Colonic mucosa (tissue), 4 donors: Measurements from ENCODE around the gene TAF5L. TPM values are rescaled to one million over a fixed set of nuclear protein-coding genes. Genes with fewer than 3 reads are reported as not detected.

ENCODE experiments used
- DNase-seq: peaks from one replicate; pipeline ENCODE4 v3.0.0-alpha.2; 2020
- H3K27ac ChIP-seq: fragments of 200-600 bp; one replicate; pipeline ENCODE4 v1.8.0; 2021
- H3K27me3 ChIP-seq: fragments of 200-600 bp; one replicate; pipeline ENCODE4 v1.8.0; 2021
- H3K36me3 ChIP-seq: fragments of 200-600 bp; one replicate; pipeline ENCODE4 v1.8.0; 2021
- H3K4me1 ChIP-seq: fragments of 200-600 bp; one replicate; pipeline ENCODE4 v1.8.0; 2021; ENCODE audit warnings: mild to moderate bottlenecking
- H3K4me3 ChIP-seq: fragments of 200-600 bp; one replicate; pipeline ENCODE4 v1.8.0; 2021
- H3K9ac ChIP-seq, 2 donors: one replicate each; pipeline ENCODE4 v1.7.0; 2013; ENCODE audit warnings: control low read depth in 2 of 2, low read depth in 2 of 2, low read length in 2 of 2
- H3K9me3 ChIP-seq: fragments of 200-600 bp; one replicate; pipeline ENCODE4 v1.8.0; 2021
- intact Hi-C: fragments of 100-400 bp; cut with DNase I; formaldehyde crosslinking; loops from one replicate; pipeline ENCODE4 v1.14.1; 2022
- total RNA-seq, 2 donors: library from RNA; stranded (reverse); fragmentation: NEBNext Ultra II Directional in 1 of 2; extraction: Animal tissue kit (Norgen Biotek cat#: 25700) in 1 of 2; gene quantifications; one replicate each; pipeline ENCODE4 v1.2.1, GENCODE V29; 2021
- TF ChIP-seq, protein P1 (sequence below): fragments of 200-600 bp; IDR thresholded peaks from one replicate; pipeline ENCODE4 v1.8.0; 2022; ENCODE audit warnings: antibody characterized with exemption, mild to moderate bottlenecking
- donor health status: healthy.
- donor health status: DM: no; HTN: no; CAD: no.
- donor health status: DM: no; HTN: no; CAD: no.

TAF5L gene
- total RNA-seq, 2 donors from 2014 or later, result 20.9 to 24.3 TPM

- H3K4me1 ChIP-seq, result peaks cover 6% of the 10 kb centered on the region
- H3K27ac ChIP-seq, result peak within 1 kb of the TSS; percentile 93
- H3K9me3 ChIP-seq, result no peaks in the 10 kb centered on the region
- intact Hi-C loops, result loop anchor here (10.0 kb wide), 1 partner anchor 746 kb away; no protein-coding TSS in a partner anchor
- H3K36me3 ChIP-seq, result no peaks in the 10 kb centered on the region
- TF ChIP-seq, protein P1, sequence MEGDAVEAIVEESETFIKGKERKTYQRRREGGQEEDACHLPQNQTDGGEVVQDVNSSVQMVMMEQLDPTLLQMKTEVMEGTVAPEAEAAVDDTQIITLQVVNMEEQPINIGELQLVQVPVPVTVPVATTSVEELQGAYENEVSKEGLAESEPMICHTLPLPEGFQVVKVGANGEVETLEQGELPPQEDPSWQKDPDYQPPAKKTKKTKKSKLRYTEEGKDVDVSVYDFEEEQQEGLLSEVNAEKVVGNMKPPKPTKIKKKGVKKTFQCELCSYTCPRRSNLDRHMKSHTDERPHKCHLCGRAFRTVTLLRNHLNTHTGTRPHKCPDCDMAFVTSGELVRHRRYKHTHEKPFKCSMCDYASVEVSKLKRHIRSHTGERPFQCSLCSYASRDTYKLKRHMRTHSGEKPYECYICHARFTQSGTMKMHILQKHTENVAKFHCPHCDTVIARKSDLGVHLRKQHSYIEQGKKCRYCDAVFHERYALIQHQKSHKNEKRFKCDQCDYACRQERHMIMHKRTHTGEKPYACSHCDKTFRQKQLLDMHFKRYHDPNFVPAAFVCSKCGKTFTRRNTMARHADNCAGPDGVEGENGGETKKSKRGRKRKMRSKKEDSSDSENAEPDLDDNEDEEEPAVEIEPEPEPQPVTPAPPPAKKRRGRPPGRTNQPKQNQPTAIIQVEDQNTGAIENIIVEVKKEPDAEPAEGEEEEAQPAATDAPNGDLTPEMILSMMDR, result peak; percentile 71
- peak within 1 kb of the TSS; percentile 85 for H3K4me3 ChIP-seq
- peak within 1 kb of the TSS; percentile 85 to 90 for H3K9ac ChIP-seq
- peak; percentile 97 for DNase-seq
- H3K27me3 ChIP-seq, result no peaks in the 10 kb centered on the region
Observed at GRCh38 chr1:229558460-229559335, 67.2 kb downstream of the TAF5L start, which contains the start of gene ABCB10. Gene ABCB10 (minus strand): TSS chr1:229558707. CDS start chr1:229558652, 55 bp downstream.

DNA sequence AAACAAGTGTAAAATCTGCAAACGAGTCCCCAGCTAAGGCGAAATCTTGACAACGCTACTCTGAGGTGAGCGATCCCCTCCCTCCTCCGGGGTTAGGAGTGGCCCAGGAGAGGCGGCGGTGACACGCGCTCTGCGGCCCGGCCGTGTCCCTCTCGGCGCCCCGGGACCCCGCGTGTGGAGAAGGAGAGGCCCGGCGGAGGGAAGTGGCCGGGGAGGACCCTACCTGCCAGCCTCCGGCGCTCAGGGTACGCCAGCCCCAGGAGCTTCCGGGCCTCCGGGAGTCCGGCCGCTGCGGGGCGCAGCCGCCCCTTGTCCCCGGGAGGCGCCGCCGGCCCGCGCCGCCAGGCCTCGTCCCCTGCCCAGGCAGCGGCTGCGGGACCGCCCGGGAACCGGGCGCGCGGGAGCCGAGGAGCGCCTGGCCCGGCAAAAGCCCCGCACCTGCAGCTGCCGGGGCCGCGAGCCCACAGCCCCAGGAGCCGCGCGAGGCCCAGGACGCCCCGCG, 68.0 kb downstream of the TAF5L start:
- TF ChIP-seq, protein P1, result no peak
- peaks cover 6% of the 10 kb centered on the region for H3K4me1 ChIP-seq
- intact Hi-C loops, result loop anchor here (10.0 kb wide), 1 partner anchor 747 kb away; no protein-coding TSS in a partner anchor

GRCh38 chr1:229557200-229557850, 68.6 kb downstream of the TAF5L start:
- peak overlapping the region; percentile 93 for H3K27ac ChIP-seq
- peak overlapping the region; percentile 85 to 90 for H3K9ac ChIP-seq
- peaks cover 6% of the 10 kb centered on the region for H3K4me1 ChIP-seq
- DNase-seq, result no peak
- TF ChIP-seq, protein P1, result no peak
- H3K36me3 ChIP-seq, result no peaks in the 10 kb centered on the region
- H3K9me3 ChIP-seq, result no peaks in the 10 kb centered on the region
- intact Hi-C loops, result loop anchor here (10.0 kb wide), 1 partner anchor 747 kb away; no protein-coding TSS in a partner anchor
- H3K27me3 ChIP-seq, result no peaks in the 10 kb centered on the region
- peak overlapping the region; percentile 85 for H3K4me3 ChIP-seq

More for the DNA sequence above, 68.0 kb downstream of the TAF5L start:
- H3K9me3 ChIP-seq, result no peaks in the 10 kb centered on the region
- H3K4me3 ChIP-seq, result peak overlapping the region; percentile 85
- peak overlapping the region; percentile 85 to 90 for H3K9ac ChIP-seq
- peak overlapping the region; percentile 93 for H3K27ac ChIP-seq
- H3K27me3 ChIP-seq, result no peaks in the 10 kb centered on the region
- H3K36me3 ChIP-seq, result no peaks in the 10 kb centered on the region
- peak; percentile 41 for DNase-seq

DNA sequence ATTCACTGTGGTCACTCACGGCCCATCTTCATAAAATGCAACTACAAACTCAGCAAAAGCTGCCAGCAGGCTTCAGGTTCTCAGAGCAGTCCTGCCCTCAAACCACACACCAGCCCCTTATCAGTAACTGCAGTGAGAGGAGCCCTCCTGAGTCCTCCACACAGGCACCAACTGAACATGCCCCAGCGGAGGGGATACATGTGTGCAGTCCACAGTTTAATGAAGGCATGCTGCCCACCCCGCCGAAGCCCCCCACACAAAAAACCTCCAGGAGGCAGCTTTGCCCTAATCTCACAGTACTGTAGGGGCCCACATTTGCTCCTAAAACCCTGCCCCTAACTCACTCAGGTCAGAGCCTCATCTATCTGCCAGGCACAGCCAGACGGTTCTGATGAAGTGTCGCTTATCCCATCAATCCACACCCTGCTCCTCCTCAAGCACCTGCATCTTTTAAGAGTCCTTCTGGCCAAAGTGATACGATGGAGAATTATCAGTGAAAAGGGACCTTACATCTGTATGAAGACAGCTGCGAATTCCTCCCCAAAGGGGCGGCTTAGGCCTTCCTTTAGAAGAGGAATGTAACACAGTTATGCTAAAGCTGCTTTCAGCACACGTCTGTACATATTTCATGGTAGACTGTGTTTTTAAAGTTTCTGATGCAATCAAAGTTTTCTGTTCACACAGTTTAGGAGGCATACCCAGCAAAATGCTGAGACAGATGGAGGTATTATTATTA, 70.9 kb downstream of the TAF5L start:
- TF ChIP-seq, protein P1, result no peak
- no peaks in the 10 kb centered on the region for H3K36me3 ChIP-seq
- no peak overlapping the region for H3K27ac ChIP-seq
- H3K27me3 ChIP-seq, result no peaks in the 10 kb centered on the region
- DNase-seq, result no peak
- no peak overlapping the region for H3K4me3 ChIP-seq
- intact Hi-C loops, result loop anchor here (10.0 kb wide), 1 partner anchor 750 kb away; no protein-coding TSS in a partner anchor
- H3K9ac ChIP-seq, result no peak overlapping the region
- no peaks in the 10 kb centered on the region for H3K9me3 ChIP-seq
- peaks cover 6% of the 10 kb centered on the region for H3K4me1 ChIP-seq
